SU-DHL-6 (cell line): ENCODE data around the gene CH25H.

Source experiments
- CTCF ChIP-seq: fragments of 200-600 bp; sonication (generic); IDR thresholded peaks from one replicate; pipeline ENCODE4 v1.5.1; 2017; ENCODE audit warnings: antibody characterized with exemption, mild to moderate bottlenecking, low read length, moderate library complexity; ENCODE audit not compliant: insufficient read depth, poor library complexity, severe bottlenecking
- EZH2phosphoT487 ChIP-seq: fragments of 200-600 bp; sonication (generic), shearing (Covaris generic); conservative IDR thresholded peaks from 2 replicates; pipeline ENCODE4 v1.6.1; 2018; ENCODE audit warnings: mild to moderate bottlenecking, antibody characterized with exemption, low read length, moderate library complexity, mixed read lengths

GRCh38 chr10:89203237-89203636, 3.9 kb downstream of the CH25H start:
- no peak for TF ChIP-seq CTCF
- no peak for TF ChIP-seq EZH2phosphoT487
